Fibroblast of lung (primary cell): ENCODE results near the gene STOM. TPM values are rescaled to one million over a fixed set of nuclear protein-coding genes. Genes with fewer than 3 reads are reported as not detected.

Source experiments
- DNase-seq, 2 donors: peaks; one replicate each; pipeline versions ENCODE4 v3.0.0 to v3.0.0-alpha.2; 2010; ENCODE audit warnings: low read depth in 2 of 2
- H2AFZ ChIP-seq: 2 replicates; pipeline ENCODE4 v1.5.1; 2012; ENCODE audit warnings: low read length, control low read depth, inconsistent platforms
- H3K27ac ChIP-seq: 2 replicates; pipeline ENCODE4 v1.5.1; 2011; ENCODE audit warnings: low read length, control low read depth; ENCODE audit not compliant: insufficient read depth
- H3K27me3 ChIP-seq: 2 replicates; pipeline ENCODE4 v1.5.1; 2011; ENCODE audit warnings: mild to moderate bottlenecking, low read length; ENCODE audit not compliant: control insufficient read depth, insufficient read depth
- H3K36me3 ChIP-seq: 2 replicates; pipeline ENCODE4 v1.5.1; 2011; ENCODE audit warnings: low read length; ENCODE audit not compliant: control insufficient read depth, insufficient read depth
- H3K4me1 ChIP-seq: 2 replicates; pipeline ENCODE4 v1.5.1; 2011; ENCODE audit warnings: low read length; ENCODE audit not compliant: control insufficient read depth, insufficient read depth; ENCODE audit errors: extremely low read depth
- H3K4me2 ChIP-seq: 2 replicates; pipeline ENCODE4 v1.5.1; 2011; ENCODE audit warnings: low read length, control low read depth; ENCODE audit not compliant: insufficient read depth; ENCODE audit errors: extremely low read depth
- H3K4me3 ChIP-seq, 4 experiments: fragments of 200-600 bp in 1 of 4; sonication (generic) in 1 of 4; replicated peaks in 1 of 4; 2 replicates each; pipeline ENCODE4 v1.5.1; 2011 to 2016; ENCODE audit warnings: low read length in 4 of 4, low read depth in 3 of 4, mild to moderate bottlenecking in 3 of 4, control low read depth in 2 of 4, inconsistent platforms in 1 of 4, mixed read lengths in 1 of 4; ENCODE audit not compliant: insufficient read depth in 1 of 4; ENCODE audit errors: control extremely low read depth in 1 of 4
- H3K79me2 ChIP-seq: 2 replicates; pipeline ENCODE4 v1.5.1; 2012; ENCODE audit warnings: mild to moderate bottlenecking, low read length, inconsistent platforms; ENCODE audit not compliant: control insufficient read depth, insufficient read depth
- H3K9ac ChIP-seq: 2 replicates; pipeline ENCODE4 v1.5.1; 2011; ENCODE audit warnings: mild to moderate bottlenecking, low read length, control low read depth; ENCODE audit not compliant: insufficient read depth
- H3K9me3 ChIP-seq: 2 replicates; pipeline ENCODE4 v1.5.1; 2012; ENCODE audit warnings: low read depth, low read length; ENCODE audit not compliant: control insufficient read depth, insufficient read depth
- H4K20me1 ChIP-seq: 2 replicates; pipeline ENCODE4 v1.5.1; 2011; ENCODE audit warnings: low read length; ENCODE audit not compliant: control insufficient read depth, insufficient read depth; ENCODE audit errors: extremely low read depth
- CTCF ChIP-seq, 2 donors: IDR thresholded peaks in 1 of 2; conservative IDR thresholded peaks in 1 of 2; 1 replicate in 1 of 2; 2 replicates in 1 of 2; pipeline ENCODE4 v1.5.1; 2011 to 2012; ENCODE audit warnings: low read length in 2 of 2, control low read depth in 1 of 2, inconsistent platforms in 1 of 2, low read depth in 1 of 2, mild to moderate bottlenecking in 1 of 2
- EZH2 ChIP-seq: IDR thresholded peaks from 2 replicates; pipeline ENCODE4 v1.5.1; 2012; ENCODE audit warnings: low read length, control low read depth, mild to moderate bottlenecking; ENCODE audit errors: missing control alignments
- polyA plus RNA-seq, 2 donors: library from polyadenylated mRNA; depleted of rRNA in 1 of 2; stranded (reverse) in 1 of 2; unstranded in 1 of 2; fragments of >200 nt; gene quantifications; 2 replicates each; pipeline ENCODE4 v1.2.1, GENCODE V29; 2011 to 2012; ENCODE audit warnings: missing spikeins in 1 of 2
- total RNA-seq: library from RNA; depleted of rRNA; stranded (reverse); fragments of >200 nt; gene quantifications from 2 replicates; pipeline ENCODE4 v1.2.1, GENCODE V29; 2014

Gene STOM
- total and polyA plus RNA-seq, 2 donors (not counting 1 experiment from before 2014, with no cell fraction given): 248 to 536 TPM

- Histone ChIP-seq H3K36me3 (peaks cover 32% of the 10 kb centered on the region), H3K4me2 (no peak overlapping the region), H3K27ac (peak overlapping the region; percentile 96), H3K27me3 (no peaks in the 10 kb centered on the region), H2AFZ (no peak overlapping the region), H3K4me1 (peaks cover 26% of the 10 kb centered on the region), H3K4me3 (no peak overlapping the region), H3K79me2 (no peaks in the 10 kb centered on the region), H3K9me3 (no peaks in the 10 kb centered on the region), H4K20me1 (no peaks in the 10 kb centered on the region), H3K9ac (no peak overlapping the region)
- TF ChIP-seq EZH2 (no peak), CTCF (conservative IDR thresholded peaks at IDR 0.05 in 1 of 2, IDR thresholded peaks at IDR 0.05 in 1 of 2; ENCODE audit: low read depth in 1 of 2, low read length in 2 of 2) (no peak)
- peak; percentile 95 to 98 for DNase-seq
These were observed 47.9 kb downstream of the STOM start for GRCh38 chr9:121322037-121322736.

GRCh38 chr9:121321016-121321503 is 49.0 kb downstream of the STOM start:
- peaks cover 21% of the 10 kb centered on the region for H3K4me1 ChIP-seq
- no peak for TF ChIP-seq EZH2
- TF ChIP-seq CTCF (conservative IDR thresholded peaks at IDR 0.05 in 1 of 2, IDR thresholded peaks at IDR 0.05 in 1 of 2; ENCODE audit: low read depth in 1 of 2, low read length in 2 of 2): no peak
- peak overlapping the region; percentile 66 for H3K27ac ChIP-seq
- no peaks in the 10 kb centered on the region for H3K27me3 ChIP-seq
- no peak overlapping the region for H3K4me2 ChIP-seq
- H3K36me3 ChIP-seq: peaks cover 25% of the 10 kb centered on the region
- peak; percentile 46 to 77 for DNase-seq
- no peak overlapping the region for H2AFZ ChIP-seq
- H3K4me3 ChIP-seq: no peak overlapping the region
- no peaks in the 10 kb centered on the region for H3K9me3 ChIP-seq
- no peaks in the 10 kb centered on the region for H3K79me2 ChIP-seq
- no peak overlapping the region for H3K9ac ChIP-seq
- no peaks in the 10 kb centered on the region for H4K20me1 ChIP-seq

GRCh38 chr9:121319383-121319780 is 50.7 kb downstream of the STOM start:
- Histone ChIP-seq H3K36me3 (peaks cover 13% of the 10 kb centered on the region), H3K79me2 (no peaks in the 10 kb centered on the region), H3K9ac (no peak overlapping the region), H3K4me2 (no peak overlapping the region), H3K4me1 (peaks cover 12% of the 10 kb centered on the region), H3K27me3 (no peaks in the 10 kb centered on the region), H3K4me3 (no peak overlapping the region), H3K9me3 (no peaks in the 10 kb centered on the region), H3K27ac (no peak overlapping the region), H2AFZ (no peak overlapping the region), H4K20me1 (no peaks in the 10 kb centered on the region)
- DNase-seq: no peak
- TF ChIP-seq EZH2 (no peak), CTCF (conservative IDR thresholded peaks at IDR 0.05 in 1 of 2, IDR thresholded peaks at IDR 0.05 in 1 of 2; ENCODE audit: low read depth in 1 of 2, low read length in 2 of 2) (no peak)
